Hematopoietic multipotent progenitor cell (in vitro differentiated cells): ENCODE measurements around the gene ZNF169. TPM values are rescaled to one million over a fixed set of nuclear protein-coding genes. Genes with fewer than 3 reads are reported as not detected.
"Not testable (repeated sequence)": the region's sequence is repeated elsewhere in the genome, so short reads cannot be mapped to it uniquely, and the experiment has no call there.

Experiments used
- DNase-seq, 3 donors: peaks; one replicate each; pipeline ENCODE4 v3.0.0-alpha.2; 2011 to 2015; ENCODE audit warnings: low read depth in 2 of 3, low spot score in 2 of 3
- total RNA-seq: library from RNA; depleted of rRNA; stranded (reverse); fragments of >200 nt; gene quantifications from one replicate; pipeline ENCODE4 v1.2.3, GENCODE V29; 2012

ZNF169 gene
- total RNA-seq, 1 donor, result 9.7 TPM

DNA sequence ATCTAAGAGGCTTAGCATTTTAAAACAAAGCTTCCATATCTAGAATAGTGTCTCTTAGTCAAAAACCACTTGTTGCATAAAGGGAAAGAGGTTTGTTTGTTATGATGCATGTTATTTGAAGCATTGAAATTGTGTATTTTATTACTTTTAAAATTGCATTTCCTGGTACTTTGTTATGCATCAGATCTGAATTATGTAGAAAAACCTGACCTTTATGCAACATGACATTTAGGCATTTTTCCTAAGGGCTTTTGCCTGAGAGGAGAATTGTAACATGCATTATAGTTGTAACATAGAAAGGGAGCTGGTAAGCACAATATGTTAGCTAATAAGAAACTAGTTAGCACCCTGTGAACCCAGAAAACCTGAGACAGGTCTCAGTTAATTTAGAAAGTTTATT, 22.0 kb downstream of the ZNF169 start:
- no peak for DNase-seq

DNA sequence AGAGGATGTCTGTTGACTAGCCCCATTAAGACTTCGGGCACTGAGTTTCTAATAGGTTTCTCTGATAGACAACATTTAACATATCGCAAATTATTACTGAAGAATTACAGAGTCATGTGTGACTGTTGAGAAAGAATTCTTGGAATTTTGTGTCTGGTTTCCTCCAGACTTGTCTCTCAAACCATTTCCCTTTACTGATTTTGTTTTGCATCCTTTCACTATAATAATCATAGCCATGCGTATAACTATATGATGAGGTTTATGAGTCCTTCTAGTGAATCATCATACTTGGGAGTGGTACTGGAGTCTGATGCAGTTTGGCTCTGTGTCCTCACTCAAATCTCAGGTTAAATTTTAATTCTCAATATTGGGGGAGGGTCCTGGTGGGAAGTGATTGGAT, 27.0 kb downstream of the ZNF169 start:
- no peak for DNase-seq

GRCh38 chr9:94287877-94288513, 28.9 kb downstream of the ZNF169 start:
- no peak for DNase-seq

- DNase-seq, result no peak
These were observed 30.6 kb downstream of the ZNF169 start for GRCh38 chr9:94289691-94290090.

GRCh38 chr9:94298949-94299599, 40.0 kb downstream of the ZNF169 start:
- no peak for DNase-seq

DNA sequence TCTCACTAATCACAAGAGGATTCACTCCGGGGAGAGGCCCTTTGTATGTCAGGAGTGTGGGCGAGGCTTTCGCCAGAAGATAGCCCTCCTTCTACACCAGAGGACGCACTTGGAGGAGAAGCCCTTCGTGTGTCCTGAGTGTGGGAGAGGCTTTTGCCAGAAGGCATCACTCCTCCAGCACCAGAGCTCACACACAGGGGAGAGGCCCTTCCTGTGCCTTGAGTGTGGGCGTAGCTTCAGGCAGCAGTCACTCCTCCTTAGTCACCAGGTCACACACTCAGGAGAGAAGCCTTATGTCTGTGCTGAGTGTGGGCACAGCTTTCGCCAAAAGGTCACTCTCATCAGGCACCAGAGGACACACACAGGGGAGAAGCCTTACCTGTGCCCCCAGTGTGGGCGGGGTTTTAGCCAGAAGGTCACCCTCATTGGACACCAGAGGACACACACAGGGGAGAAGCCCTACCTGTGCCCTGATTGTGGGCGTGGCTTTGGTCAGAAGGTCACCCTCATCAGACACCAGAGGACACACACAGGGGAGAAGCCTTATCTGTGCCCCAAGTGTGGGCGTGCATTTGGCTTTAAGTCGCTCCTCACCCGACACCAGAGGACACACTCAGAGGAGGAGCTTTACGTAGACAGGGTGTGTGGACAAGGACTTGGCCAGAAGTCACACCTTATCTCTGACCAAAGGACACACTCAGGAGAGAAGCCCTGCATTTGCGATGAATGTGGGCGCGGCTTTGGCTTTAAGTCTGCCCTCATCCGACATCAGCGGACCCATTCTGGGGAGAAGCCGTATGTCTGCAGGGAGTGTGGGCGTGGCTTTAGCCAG, 41.6 kb downstream of the ZNF169 start:
- DNase-seq, result no peak

- DNase-seq, result no peak
These were observed 42.5 kb downstream of the ZNF169 start for GRCh38 chr9:94301583-94301982.

- DNase-seq, result no peak
These were observed 43.3 kb downstream of the ZNF169 start for GRCh38 chr9:94302426-94302825.

- no peak for DNase-seq
These were observed 44.2 kb downstream of the ZNF169 start for GRCh38 chr9:94303321-94303720.

DNA sequence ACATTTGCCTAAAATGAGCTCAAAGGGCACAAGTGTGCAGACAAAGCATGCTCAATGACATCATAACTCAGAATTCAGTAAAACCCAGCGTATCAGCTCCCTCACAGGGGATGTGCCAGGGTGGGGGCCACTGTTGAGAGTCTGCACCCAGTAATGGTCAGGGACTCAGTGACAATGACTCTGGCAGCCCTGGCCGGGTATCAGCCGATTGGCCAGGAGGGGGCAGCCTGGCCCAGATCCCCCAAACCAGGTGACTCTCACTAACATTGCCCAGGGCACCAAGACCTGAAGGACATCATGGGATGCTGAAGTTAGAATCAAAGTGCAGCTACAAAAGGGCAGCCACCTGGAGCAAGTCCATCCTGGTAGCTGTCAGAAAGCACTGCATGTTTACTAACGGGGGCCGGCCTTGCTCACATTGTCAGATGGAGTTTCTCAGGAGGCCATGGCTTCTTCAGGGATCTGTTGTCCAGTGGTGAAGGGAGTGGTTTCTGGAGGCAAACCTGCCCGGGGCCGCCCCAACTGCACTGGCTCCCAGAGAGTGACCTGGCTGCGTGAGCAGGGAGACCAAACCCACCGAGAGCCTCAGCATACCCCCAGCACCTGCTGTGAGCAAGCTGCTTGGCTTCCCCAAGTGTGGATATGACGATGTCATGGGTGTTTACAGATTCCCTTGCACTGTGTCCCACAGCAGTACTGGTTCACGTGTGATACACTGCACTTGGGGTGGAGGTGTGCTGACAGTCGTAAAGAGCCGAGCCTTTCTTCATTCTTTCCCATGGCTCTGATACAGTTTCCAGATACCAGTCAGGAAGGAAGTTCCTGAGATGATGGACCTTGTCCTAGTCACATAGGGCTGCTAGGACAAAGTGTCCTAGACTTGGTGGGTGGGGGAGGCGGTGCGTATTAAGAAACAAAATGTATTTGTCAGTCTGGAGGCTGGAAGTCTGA, 56.2 kb downstream of the ZNF169 start:
- not testable (repeated sequence) for DNase-seq

DNA sequence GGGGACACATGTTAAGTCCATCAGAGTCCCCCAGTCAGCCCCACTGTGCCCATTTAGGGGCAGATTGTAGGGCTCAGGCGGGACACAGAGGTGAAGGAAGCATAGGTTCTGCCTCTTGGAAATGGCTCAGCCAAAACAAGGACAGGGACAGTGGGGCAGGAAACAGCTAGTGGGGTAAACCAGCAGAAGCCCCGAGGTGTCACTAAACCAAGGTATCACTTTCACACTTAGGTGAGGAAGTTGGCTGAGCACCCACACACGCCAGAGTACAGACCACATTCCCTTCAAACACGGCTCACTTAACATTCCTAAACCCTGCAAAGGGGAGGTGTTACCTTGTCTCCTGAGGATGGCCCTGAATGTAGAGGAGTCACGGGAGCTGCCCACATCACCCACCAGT, 57.1 kb downstream of the ZNF169 start:
- DNase-seq, result not testable (repeated sequence)

DNA sequence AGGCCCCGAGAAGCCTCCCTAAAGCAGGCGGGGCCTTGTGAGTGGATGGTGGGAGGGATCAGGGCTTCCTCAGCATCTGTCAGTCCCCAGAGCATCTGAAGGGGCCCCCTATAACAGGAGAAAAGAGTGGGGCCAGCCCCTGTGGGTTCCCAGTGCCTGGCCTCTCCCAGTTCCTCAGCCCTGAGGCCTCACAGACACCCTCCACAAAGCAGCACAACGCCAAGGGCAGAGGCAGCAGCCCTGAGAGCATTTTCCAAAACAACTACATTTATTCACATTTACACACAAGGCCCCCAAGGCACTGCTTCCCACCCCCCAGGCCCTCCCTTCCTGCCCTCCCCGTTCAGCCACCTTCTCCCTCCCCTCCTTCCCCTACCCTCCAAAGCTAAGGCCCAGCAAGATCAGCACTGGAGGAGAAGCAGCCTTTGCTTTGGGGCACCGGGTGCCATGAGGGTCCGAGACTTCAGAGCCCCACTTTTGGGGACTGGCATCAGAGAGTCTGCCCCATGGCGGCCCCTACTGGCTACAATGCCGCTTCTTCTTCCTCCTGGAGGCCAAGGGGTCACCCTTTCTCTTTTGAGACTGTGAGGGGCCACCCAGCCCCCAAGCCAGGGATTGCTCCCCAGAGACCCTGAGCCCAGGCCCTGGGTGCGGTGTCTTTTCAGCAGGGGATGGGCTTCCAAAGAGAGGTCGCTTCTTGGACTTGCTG, 59.0 kb downstream of the ZNF169 start:
- DNase-seq, result not testable (repeated sequence)

DNA sequence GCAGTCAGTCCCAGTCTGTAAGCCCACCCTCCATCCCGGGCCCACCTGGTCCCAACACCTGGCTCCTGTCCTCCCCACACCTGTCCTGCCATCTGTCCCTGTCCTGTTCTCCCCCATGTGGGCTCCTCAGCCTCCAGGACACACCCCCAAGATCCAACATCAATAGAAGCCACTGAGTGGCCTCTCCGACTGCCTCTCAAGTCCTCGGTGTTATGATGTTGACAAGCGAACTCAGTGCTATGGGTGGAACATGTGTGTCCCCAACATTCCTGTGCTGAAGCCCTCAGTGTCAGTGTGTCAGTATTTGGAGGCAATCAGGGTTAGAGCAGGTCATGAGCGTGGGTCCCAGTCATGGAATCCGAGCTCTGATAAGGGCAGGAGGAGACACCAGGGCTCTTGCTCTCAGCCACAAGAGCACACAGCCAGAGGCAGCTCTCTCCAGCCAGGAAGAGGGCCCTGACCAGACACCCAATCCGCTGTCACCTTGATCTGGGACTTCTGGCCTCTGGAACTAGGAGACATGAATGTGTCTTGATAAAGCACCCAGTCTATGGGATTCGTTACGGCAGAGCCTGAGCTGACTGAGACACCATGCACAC, 63.3 kb downstream of the ZNF169 start:
- DNase-seq, result not testable (repeated sequence)

- not testable (repeated sequence) for DNase-seq
These were observed 64.2 kb downstream of the ZNF169 start for GRCh38 chr9:94323153-94323798.

DNA sequence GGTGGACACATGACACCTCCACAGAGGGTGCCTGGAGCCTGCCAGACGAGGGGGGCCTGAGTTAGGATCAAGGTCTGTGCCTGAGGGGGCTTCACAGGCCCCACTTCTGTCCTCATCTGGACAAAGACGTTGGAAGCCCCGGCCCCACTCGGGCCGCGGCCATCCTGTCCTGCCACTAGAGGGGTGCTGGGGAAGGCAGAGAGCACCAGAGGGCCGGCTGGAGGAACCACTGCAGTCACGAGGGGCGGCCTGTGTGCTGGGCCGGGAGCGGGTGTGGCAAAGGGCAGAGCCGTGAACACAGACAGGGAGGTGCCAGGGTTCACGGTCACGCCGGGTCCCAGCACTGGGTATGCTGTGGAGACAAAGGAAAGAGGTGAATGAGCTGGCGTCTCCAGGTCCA, 66.5 kb downstream of the ZNF169 start:
- DNase-seq, result not testable (repeated sequence)

GRCh38 chr9:94328544-94328943, 69.4 kb downstream of the ZNF169 start, which contains the start of gene NUTM2F:
TSS of gene NUTM2F (minus strand) at chr9:94328644. CDS start at chr9:94328623, 21 bp downstream.
- not testable (repeated sequence) for DNase-seq

- not testable (repeated sequence) for DNase-seq
These were observed 77.3 kb downstream of the ZNF169 start for GRCh38 chr9:94336445-94336844.

DNA sequence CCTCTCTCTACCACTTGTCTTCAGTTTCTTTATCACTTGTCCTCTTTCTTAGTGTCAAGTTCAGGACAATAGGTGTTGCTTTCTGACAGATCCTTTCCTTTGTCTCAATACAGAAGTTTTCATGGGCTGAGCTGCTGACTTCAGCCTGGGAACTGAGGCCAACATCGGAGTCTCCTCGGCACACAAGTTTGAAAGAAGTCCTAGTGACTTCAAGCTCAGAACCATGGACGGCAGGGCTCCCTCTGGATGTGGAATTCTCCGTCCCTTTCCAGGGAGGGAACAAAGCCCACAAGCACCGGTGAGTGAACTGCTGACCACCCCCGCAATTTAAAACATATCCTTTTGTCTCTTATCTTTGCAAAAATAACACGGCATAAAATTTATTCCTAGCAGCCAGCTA, 79.6 kb downstream of the ZNF169 start:
- not testable (repeated sequence) for DNase-seq

- DNase-seq, result not testable (repeated sequence)
These were observed 80.6 kb downstream of the ZNF169 start for GRCh38 chr9:94339657-94340056.
